ENCODE measurements around the gene SMARCD2. TPM values are rescaled to one million over a fixed set of nuclear protein-coding genes. Genes with fewer than 3 reads are reported as not detected.
A peak's percentile ranks its signal among the peaks of the same experiment; 100 is the strongest.

Gene SMARCD2
- total and polyA plus RNA-seq, 2 of the 13 experiments (the other 11 are each of a cell fraction or from before 2014, with no cell fraction given): 122 to 150 TPM

- no peak for TF ChIP-seq ZNF331 (CRISPR knock-in tag; IDR thresholded peaks at IDR 0.05)
- peak; percentile 66; the same call in 1 of the 2 replicates for TF ChIP-seq ZNF362 (CRISPR knock-in tag; IDR thresholded peaks at IDR 0.05; ENCODE audit: borderline replicate concordance)
- TF ChIP-seq ZNF24 (IDR thresholded peaks at IDR 0.05): no peak
- no peak for TF ChIP-seq LRRFIP1 (CRISPR knock-in tag; conservative IDR thresholded peaks at IDR 0.05)
- TF ChIP-seq EZH2 (conservative IDR thresholded peaks at IDR 0.05; ENCODE audit: low read depth, low read length): no peak
- no peak for TF ChIP-seq KLF13 (CRISPR knock-in tag; IDR thresholded peaks at IDR 0.05)
- TF ChIP-seq ISX (CRISPR knock-in tag; conservative IDR thresholded peaks at IDR 0.05): no peak
- TF ChIP-seq GMEB1 (CRISPR knock-in tag; IDR thresholded peaks at IDR 0.05; ENCODE audit: borderline replicate concordance): peak; percentile 36; the same call in 1 of the 2 replicates
- TF ChIP-seq ZSCAN20 (CRISPR knock-in tag; IDR thresholded peaks at IDR 0.05; ENCODE audit: borderline replicate concordance): no peak
- TF ChIP-seq SKI (IDR thresholded peaks at IDR 0.05; ENCODE audit: partially characterized antibody): no peak
- no peak for TF ChIP-seq NCOA1 (CRISPR knock-in tag; IDR thresholded peaks at IDR 0.05)
- TF ChIP-seq ATF1 (CRISPR knock-in tag; IDR thresholded peaks at IDR 0.05): no peak
- TF ChIP-seq ZHX2 (IDR thresholded peaks at IDR 0.05; ENCODE audit: low read depth): no peak
- no peak for TF ChIP-seq ZHX2 (CRISPR knock-in tag; IDR thresholded peaks at IDR 0.05; ENCODE audit: borderline replicate concordance)
- 0 out of 2 replicates have a peak, but pooled peaks have one; percentile 57 for TF ChIP-seq MAZ (IDR thresholded peaks at IDR 0.05; ENCODE audit: borderline replicate concordance, low read depth, low read length)
- TF ChIP-seq MAZ (CRISPR knock-in tag; IDR thresholded peaks at IDR 0.05; ENCODE audit: low read depth): no peak
- no peak for TF ChIP-seq TP53 (CRISPR knock-in tag; conservative IDR thresholded peaks at IDR 0.05)
- TF ChIP-seq ZNF564 (CRISPR knock-in tag; IDR thresholded peaks at IDR 0.05): no peak
- no peak for TF ChIP-seq PHF5A (CRISPR knock-in tag; IDR thresholded peaks at IDR 0.05; ENCODE audit: low read depth, unreplicated experiment)
These were observed 7.9 kb downstream of the SMARCD2 start (continued) for GRCh38 chr17:63834431-63835166.
